Hepatic stellate cell (primary cell): Measurements from ENCODE around the gene PQBP1.

Source experiments
- DNase-seq: peaks from one replicate; pipeline ENCODE4 v3.0.0; 2011; ENCODE audit warnings: low spot score

PQBP1 gene

GRCh38 chrX:48902135-48902534 lies 4.4 kb downstream of the PQBP1 start:
- no peak for DNase-seq

GRCh38 chrX:48902776-48903175 lies 5.0 kb downstream of the PQBP1 start:
- DNase-seq, result no peak

GRCh38 chrX:48903290-48903689 lies 5.6 kb downstream of the PQBP1 start:
- DNase-seq, result no peak

- DNase-seq, result no peak
Measured at GRCh38 chrX:48904180-48904579, 6.5 kb downstream of the PQBP1 start.

- DNase-seq, result no peak
Measured at GRCh38 chrX:48904626-48905025, 6.9 kb downstream of the PQBP1 start.

- DNase-seq, result no peak
Measured at GRCh38 chrX:48905090-48905790, 7.5 kb downstream of the PQBP1 start.

- no peak for DNase-seq
Measured at GRCh38 chrX:48908600-48908999, 10.9 kb downstream of the PQBP1 start.

GRCh38 chrX:48909703-48910294 lies 12.1 kb downstream of the PQBP1 start:
- no peak for DNase-seq

GRCh38 chrX:48910926-48911411 lies 13.2 kb downstream of the PQBP1 start:
- peak; percentile 32 for DNase-seq

- DNase-seq, result peak; percentile 75
Measured at GRCh38 chrX:48911412-48912182, 13.9 kb downstream of the PQBP1 start, which contains the start of gene SLC35A2. SLC35A2 (minus strand) TSS chrX:48911646; CDS start chrX:48911636, 10 bp downstream.

- no peak for DNase-seq
Measured at GRCh38 chrX:48913605-48914366, 16.1 kb downstream of the PQBP1 start.

- DNase-seq, result no peak
Measured at GRCh38 chrX:48914593-48915493, 17.1 kb downstream of the PQBP1 start.

- DNase-seq, result peak; percentile 95
Measured at GRCh38 chrX:48917139-48918001, 19.6 kb downstream of the PQBP1 start.

- no peak for DNase-seq
Measured at GRCh38 chrX:48918301-48918642, 20.5 kb downstream of the PQBP1 start.

- peak; percentile 73 for DNase-seq
Measured at GRCh38 chrX:48918643-48919340, 21.1 kb downstream of the PQBP1 start, which contains the start of gene PIM2. PIM2 (minus strand) TSS chrX:48919024; CDS start chrX:48918834, 190 bp downstream.

GRCh38 chrX:48919360-48919841 lies 21.7 kb downstream of the PQBP1 start:
- peak; percentile 23 for DNase-seq

- DNase-seq, result no peak
Measured at GRCh38 chrX:48919947-48920717, 22.4 kb downstream of the PQBP1 start.

- DNase-seq, result no peak
Measured at GRCh38 chrX:48920718-48921104, 23.0 kb downstream of the PQBP1 start.
